PC-3 (cell line): ENCODE results near the gene TFDP1.

Experiments used
- EZH2phosphoT487 ChIP-seq: fragments of 300-600 bp; sonication (generic); IDR thresholded peaks from 2 replicates; pipeline ENCODE4 v1.6.1; 2018; ENCODE audit warnings: mild to moderate bottlenecking, antibody characterized with exemption, low read length, borderline replicate concordance
- TF ChIP-seq, protein P1 (sequence below): fragments of 300-600 bp; sonication (generic); conservative IDR thresholded peaks from 2 replicates; pipeline ENCODE4 v1.5.1; 2017; ENCODE audit warnings: antibody characterized with exemption, low read depth, mild to moderate bottlenecking, low read length

DNA sequence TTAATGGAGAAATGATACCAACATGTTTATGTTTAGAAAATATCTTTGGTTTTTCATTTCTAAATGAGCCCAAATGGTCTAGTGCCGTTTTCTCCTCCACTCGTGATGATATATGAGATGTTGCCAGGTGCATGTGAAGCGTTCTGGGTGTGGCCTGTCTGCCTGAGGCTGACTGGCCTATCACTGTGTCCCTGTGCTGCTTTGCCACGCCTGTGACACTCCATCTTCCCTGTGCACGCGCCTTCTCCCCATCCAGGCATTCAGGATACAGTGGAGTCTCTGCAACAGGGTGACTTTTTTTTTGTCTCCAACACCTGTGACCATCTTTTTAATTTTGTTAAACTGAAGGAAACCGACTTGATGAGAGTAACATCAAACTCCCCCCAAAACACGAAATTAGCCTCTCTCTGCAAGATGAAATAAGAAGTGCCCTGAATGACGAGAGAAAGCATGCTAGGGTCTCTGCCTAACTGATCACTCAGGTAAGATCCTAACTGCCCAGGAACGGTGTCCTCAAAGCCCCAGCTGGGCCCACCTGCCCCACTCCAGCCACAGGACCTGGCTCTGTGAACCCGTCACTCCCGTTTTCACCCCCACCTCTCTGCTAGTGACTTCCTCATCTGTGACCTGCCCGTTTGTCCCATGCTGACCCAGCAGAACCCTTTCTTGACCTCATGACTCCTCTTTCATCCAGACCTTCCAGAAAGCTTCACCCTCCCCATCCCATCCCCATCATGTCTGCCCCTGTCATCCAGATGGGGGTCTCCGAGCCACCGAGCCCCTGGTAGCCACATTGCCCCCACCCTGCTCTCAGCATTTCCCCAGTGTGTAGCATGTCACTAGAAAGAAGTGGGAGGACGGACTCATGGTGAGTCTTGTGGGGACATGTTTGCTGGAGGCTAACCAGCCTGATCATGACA is 33.2 kb upstream of the TFDP1 start:
- TF ChIP-seq, protein P1, sequence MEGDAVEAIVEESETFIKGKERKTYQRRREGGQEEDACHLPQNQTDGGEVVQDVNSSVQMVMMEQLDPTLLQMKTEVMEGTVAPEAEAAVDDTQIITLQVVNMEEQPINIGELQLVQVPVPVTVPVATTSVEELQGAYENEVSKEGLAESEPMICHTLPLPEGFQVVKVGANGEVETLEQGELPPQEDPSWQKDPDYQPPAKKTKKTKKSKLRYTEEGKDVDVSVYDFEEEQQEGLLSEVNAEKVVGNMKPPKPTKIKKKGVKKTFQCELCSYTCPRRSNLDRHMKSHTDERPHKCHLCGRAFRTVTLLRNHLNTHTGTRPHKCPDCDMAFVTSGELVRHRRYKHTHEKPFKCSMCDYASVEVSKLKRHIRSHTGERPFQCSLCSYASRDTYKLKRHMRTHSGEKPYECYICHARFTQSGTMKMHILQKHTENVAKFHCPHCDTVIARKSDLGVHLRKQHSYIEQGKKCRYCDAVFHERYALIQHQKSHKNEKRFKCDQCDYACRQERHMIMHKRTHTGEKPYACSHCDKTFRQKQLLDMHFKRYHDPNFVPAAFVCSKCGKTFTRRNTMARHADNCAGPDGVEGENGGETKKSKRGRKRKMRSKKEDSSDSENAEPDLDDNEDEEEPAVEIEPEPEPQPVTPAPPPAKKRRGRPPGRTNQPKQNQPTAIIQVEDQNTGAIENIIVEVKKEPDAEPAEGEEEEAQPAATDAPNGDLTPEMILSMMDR: no peak
- TF ChIP-seq EZH2phosphoT487: no peak
